Adrenal gland (tissue), 5 donors: ENCODE data around the gene DDR1.

Experiments used
- CTCF ChIP-seq, 6 experiments: fragments of 450-650 bp in 4 of 6; fragments of 200-600 bp in 2 of 6; sonication (generic) in 1 of 6; IDR thresholded peaks; 1 replicate in 5 of 6; 2 replicates in 1 of 6; pipeline versions ENCODE4 v1.5.1 to v1.8.0; 2016 to 2021; ENCODE audit warnings: antibody characterized with exemption in 6 of 6, mild to moderate bottlenecking in 2 of 6, moderate library complexity in 1 of 6
- POLR2A ChIP-seq, 2 donors: fragments of 450-650 bp; IDR thresholded peaks; one replicate each; pipeline ENCODE4 v1.6.1; 2017; ENCODE audit warnings: antibody characterized with exemption in 2 of 2, mild to moderate bottlenecking in 2 of 2, moderate library complexity in 1 of 2
- donor health status: DM: no; HTN: no; CAD: no.

DNA sequence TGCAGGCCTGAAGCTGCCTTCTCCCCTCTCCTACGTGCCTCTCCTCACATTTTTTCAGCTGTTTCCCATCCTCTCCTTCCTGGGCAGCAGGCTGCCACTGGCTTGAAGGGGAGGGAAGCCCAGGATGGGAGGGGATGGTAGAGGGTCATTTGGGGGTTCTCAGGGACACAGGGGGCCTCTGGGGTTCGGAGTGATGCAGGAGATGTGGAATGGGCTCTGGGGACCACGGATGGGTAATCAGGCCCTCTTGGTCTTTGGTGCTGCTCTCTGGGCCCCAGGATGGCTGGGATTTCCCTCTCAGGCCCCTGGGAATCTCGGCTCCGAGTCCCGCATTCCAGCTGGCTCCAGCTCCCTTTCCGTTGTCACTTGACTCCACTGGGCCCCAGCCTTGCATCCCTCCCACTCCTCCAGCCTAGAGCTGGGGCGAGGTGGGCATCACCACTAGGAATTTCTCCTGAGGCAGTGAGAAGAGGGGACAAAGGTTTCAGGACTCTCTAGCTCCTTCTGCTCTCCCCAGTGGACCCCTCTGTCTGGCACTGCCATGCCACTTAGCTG lies 2.0 kb upstream of the DDR1 start:
- TF ChIP-seq CTCF (IDR thresholded peaks at IDR 0.05) (no peak), POLR2A (IDR thresholded peaks at IDR 0.05) (no peak)
